Endothelial cell of umbilical vein (primary cell): Measurements from ENCODE around the gene APBA2.

Source experiments
- EZH2 ChIP-seq: IDR thresholded peaks from 2 replicates; pipeline ENCODE4 v1.6.1; 2012; ENCODE audit warnings: borderline replicate concordance, low read depth, mild to moderate bottlenecking, moderate library complexity, low read length, inconsistent platforms; ENCODE audit not compliant: severe bottlenecking
- FOS ChIP-seq: IDR thresholded peaks from 2 replicates; pipeline ENCODE4 v1.6.1; 2011; ENCODE audit warnings: mild to moderate bottlenecking, low read length, moderate library complexity, borderline replicate concordance; ENCODE audit not compliant: insufficient read depth
- GATA2 ChIP-seq: IDR thresholded peaks from 2 replicates; pipeline ENCODE4 v1.7.0; 2011; ENCODE audit warnings: low read depth, mild to moderate bottlenecking, moderate library complexity, mixed read lengths, low read length; ENCODE audit not compliant: insufficient read length, insufficient read depth
- JUN ChIP-seq: IDR thresholded peaks from 2 replicates; pipeline ENCODE4 v1.6.1; 2011; ENCODE audit warnings: borderline replicate concordance, low read depth; ENCODE audit not compliant: insufficient read length, insufficient read depth
- POLR2A ChIP-seq: IDR thresholded peaks from 2 replicates; pipeline ENCODE4 v1.6.1; 2012; ENCODE audit warnings: low read depth, mild to moderate bottlenecking, control low read depth, low read length
- POLR2AphosphoS5 ChIP-seq: IDR thresholded peaks from 2 replicates; pipeline ENCODE4 v1.6.1; 2012; ENCODE audit warnings: low read depth, mild to moderate bottlenecking, control low read depth, low read length, moderate library complexity; ENCODE audit not compliant: insufficient read depth
- TF ChIP-seq, protein P1 (sequence below), 2 donors: IDR thresholded peaks; 1 replicate in 1 of 2; 2 replicates in 1 of 2; pipeline ENCODE4 v1.5.1; 2011; ENCODE audit warnings: low read length in 2 of 2, mild to moderate bottlenecking in 2 of 2, moderate library complexity in 2 of 2, control low read depth in 1 of 2, inconsistent platforms in 1 of 2, low read depth in 1 of 2; ENCODE audit not compliant: insufficient read depth in 1 of 2; ENCODE audit errors: extremely low read depth in 1 of 2
- TF ChIP-seq, protein P2 (sequence below): IDR thresholded peaks from 2 replicates; pipeline ENCODE4 v1.6.1; 2011; ENCODE audit not compliant: insufficient read depth, insufficient read length

DNA sequence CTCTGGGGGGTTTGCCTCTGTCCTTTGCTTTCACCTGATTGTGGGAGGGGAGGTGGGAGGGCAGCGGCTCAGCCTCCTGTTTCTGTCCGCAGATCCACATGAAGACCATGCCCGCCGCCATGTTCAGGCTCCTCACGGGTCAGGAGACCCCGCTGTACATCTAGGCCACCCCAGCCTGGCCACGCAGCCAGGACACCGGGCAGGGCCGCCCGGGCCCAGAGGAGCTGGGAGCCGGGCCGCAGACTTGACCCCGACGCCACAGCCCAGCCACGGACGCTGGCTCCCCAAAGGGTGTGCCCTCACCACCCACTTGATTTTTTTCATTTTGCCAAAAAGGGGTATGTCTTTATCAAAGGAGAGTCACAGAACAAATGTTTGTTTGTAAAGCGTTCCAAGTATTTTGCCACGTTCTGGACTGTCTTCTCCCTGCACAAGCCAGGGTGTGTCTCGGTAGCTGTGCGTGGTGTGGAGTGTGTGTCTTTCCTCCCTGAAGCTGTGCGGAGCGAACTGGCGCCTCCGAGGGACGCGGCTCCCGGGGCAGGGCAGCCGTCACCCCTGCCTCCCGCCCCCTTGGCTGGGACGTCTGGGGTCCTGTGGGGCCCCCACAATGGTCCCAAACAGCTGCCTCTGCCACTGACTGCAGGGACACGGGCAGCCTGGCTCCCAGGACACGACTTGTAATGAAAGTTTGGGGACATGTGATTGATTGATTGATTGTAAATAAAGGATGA, 231.4 kb downstream of the APBA2 start:
- TF ChIP-seq, protein P1, sequence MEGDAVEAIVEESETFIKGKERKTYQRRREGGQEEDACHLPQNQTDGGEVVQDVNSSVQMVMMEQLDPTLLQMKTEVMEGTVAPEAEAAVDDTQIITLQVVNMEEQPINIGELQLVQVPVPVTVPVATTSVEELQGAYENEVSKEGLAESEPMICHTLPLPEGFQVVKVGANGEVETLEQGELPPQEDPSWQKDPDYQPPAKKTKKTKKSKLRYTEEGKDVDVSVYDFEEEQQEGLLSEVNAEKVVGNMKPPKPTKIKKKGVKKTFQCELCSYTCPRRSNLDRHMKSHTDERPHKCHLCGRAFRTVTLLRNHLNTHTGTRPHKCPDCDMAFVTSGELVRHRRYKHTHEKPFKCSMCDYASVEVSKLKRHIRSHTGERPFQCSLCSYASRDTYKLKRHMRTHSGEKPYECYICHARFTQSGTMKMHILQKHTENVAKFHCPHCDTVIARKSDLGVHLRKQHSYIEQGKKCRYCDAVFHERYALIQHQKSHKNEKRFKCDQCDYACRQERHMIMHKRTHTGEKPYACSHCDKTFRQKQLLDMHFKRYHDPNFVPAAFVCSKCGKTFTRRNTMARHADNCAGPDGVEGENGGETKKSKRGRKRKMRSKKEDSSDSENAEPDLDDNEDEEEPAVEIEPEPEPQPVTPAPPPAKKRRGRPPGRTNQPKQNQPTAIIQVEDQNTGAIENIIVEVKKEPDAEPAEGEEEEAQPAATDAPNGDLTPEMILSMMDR (IDR thresholded peaks at IDR 0.05; ENCODE audit: extremely low read depth in 1 of 2, insufficient read depth in 1 of 2, low read depth in 1 of 2, low read length in 2 of 2), result no peak
- no peak for TF ChIP-seq POLR2AphosphoS5
- no peak for TF ChIP-seq POLR2A
- TF ChIP-seq EZH2, result no peak
- TF ChIP-seq FOS, result no peak
- TF ChIP-seq, protein P2, sequence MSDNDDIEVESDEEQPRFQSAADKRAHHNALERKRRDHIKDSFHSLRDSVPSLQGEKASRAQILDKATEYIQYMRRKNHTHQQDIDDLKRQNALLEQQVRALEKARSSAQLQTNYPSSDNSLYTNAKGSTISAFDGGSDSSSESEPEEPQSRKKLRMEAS, result no peak
- TF ChIP-seq JUN, result no peak
- no peak for TF ChIP-seq GATA2
